Spleen (tissue), 11 donors: Measurements from ENCODE around the gene SLC28A3. TPM values are rescaled to one million over a fixed set of nuclear protein-coding genes. Genes with fewer than 3 reads are reported as not detected.

ENCODE experiments used
- DNase-seq: peaks from one replicate; pipeline ENCODE4 v3.0.0-alpha.2; 2020
- H3K27ac ChIP-seq, 8 donors: fragments of 200-600 bp; sonication (generic) in 7 of 8; 1 replicate in 4 of 8; 2 replicates in 4 of 8; pipeline versions ENCODE4 v1.5.0 to v1.8.0; 2016 to 2021; ENCODE audit warnings: inconsistent platforms in 4 of 8, mild to moderate bottlenecking in 4 of 8, moderate library complexity in 1 of 8
- H3K27me3 ChIP-seq, 7 donors: fragments of 200-600 bp; sonication (generic) in 6 of 7; replicated peaks in 1 of 7; 1 replicate in 4 of 7; 2 replicates in 3 of 7; pipeline versions ENCODE4 v1.5.0 to v1.8.0; 2016 to 2021; ENCODE audit warnings: inconsistent platforms in 3 of 7, mild to moderate bottlenecking in 1 of 7
- H3K36me3 ChIP-seq, 6 donors: fragments of 200-600 bp; sonication (generic) in 5 of 6; 1 replicate in 4 of 6; 2 replicates in 2 of 6; pipeline versions ENCODE4 v1.5.0 to v1.8.0; 2016 to 2021; ENCODE audit warnings: inconsistent platforms in 2 of 6
- H3K4me1 ChIP-seq, 6 donors: fragments of 200-600 bp; sonication (generic) in 5 of 6; 1 replicate in 3 of 6; 2 replicates in 3 of 6; pipeline versions ENCODE4 v1.5.0 to v1.8.0; 2016 to 2021; ENCODE audit warnings: inconsistent platforms in 3 of 6
- H3K4me3 ChIP-seq, 8 donors: fragments of 200-600 bp; sonication (generic) in 7 of 8; 1 replicate in 4 of 8; 2 replicates in 4 of 8; pipeline versions ENCODE4 v1.5.0 to v1.8.0; 2016 to 2021; ENCODE audit warnings: inconsistent platforms in 4 of 8, mild to moderate bottlenecking in 4 of 8, moderate library complexity in 2 of 8
- H3K9me3 ChIP-seq, 8 donors: fragments of 200-600 bp; sonication (generic) in 7 of 8; 1 replicate in 4 of 8; 2 replicates in 4 of 8; pipeline versions ENCODE4 v1.5.0 to v1.8.0; 2016 to 2021; ENCODE audit warnings: inconsistent platforms in 4 of 8
- POLR2A ChIP-seq, 3 donors: fragments of 450-650 bp; IDR thresholded peaks; one replicate each; pipeline ENCODE4 v1.5.1; 2017; ENCODE audit warnings: antibody characterized with exemption in 3 of 3, mild to moderate bottlenecking in 1 of 3
- POLR2AphosphoS5 ChIP-seq, 3 donors: sonication (generic); formaldehyde crosslinking; IDR thresholded peaks; one replicate each; pipeline ENCODE4 v1.5.1; 2017; ENCODE audit warnings: antibody characterized with exemption in 3 of 3
- WGBS, 5 donors: extraction: QIAGEN DNeasy Blood & Tissue Kit in 3 of 5; methylation state at CpG; one replicate each; pipeline versions ENCODE4 v1.1.5 to v1.1.7; 2013 to 2018; 5-methylcytosine and 5-hydroxymethylcytosine counted together
- intact Hi-C: fragments of 100-400 bp; cut with DNase I; formaldehyde crosslinking; loops from one replicate; pipeline ENCODE4 v1.15.0; 2023; ENCODE audit warnings: low total_unique reads
- polyA plus RNA-seq, 3 donors: library from polyadenylated mRNA; stranded (reverse); fragments of 200-250 nt; gene quantifications; one replicate each; pipeline ENCODE4 v1.2.1, GENCODE V29; 2013
- total RNA-seq, 7 donors: library from RNA; depleted of rRNA in 3 of 7; stranded (reverse); fragments of >200 nt in 3 of 7; fragmentation: NEBNext Ultra II Directional in 4 of 7; extraction: Animal tissue kit (Norgen Biotek cat#: 25700) in 4 of 7; gene quantifications; one replicate each; pipeline versions ENCODE4 v1.1.0 to v1.2.1, GENCODE V29; 2016 to 2021
- TF ChIP-seq, protein P1 (sequence below), 11 experiments: fragments of 200-600 bp in 7 of 11; fragments of 450-650 bp in 4 of 11; sonication (generic) in 4 of 11; IDR thresholded peaks in 8 of 11; conservative IDR thresholded peaks in 3 of 11; 1 replicate in 7 of 11; 2 replicates in 4 of 11; pipeline versions ENCODE4 v1.4.0 to v1.8.0; 2016 to 2021; ENCODE audit warnings: antibody characterized with exemption in 11 of 11, inconsistent platforms in 4 of 11, mild to moderate bottlenecking in 1 of 11
- donor health status: healthy with polysubstance abuse.
- donor health status: DM: no; HTN: no; CAD: no; lungs with moderate emphysema.
- donor health status: DM: no; HTN: no; CAD: no.
- donor health status: Bipolar disorder and iron deficiency.
- donor health status: healthy.
- donor health status: DM: no; HTN: no; CAD: no.
- donor health status: DM: yes; HTN: yes; CAD: no.

The SLC28A3 gene
- total and polyA plus RNA-seq, 10 donors: 0.06 to 1.2 (median 0.57) TPM; not detected in 1

DNA sequence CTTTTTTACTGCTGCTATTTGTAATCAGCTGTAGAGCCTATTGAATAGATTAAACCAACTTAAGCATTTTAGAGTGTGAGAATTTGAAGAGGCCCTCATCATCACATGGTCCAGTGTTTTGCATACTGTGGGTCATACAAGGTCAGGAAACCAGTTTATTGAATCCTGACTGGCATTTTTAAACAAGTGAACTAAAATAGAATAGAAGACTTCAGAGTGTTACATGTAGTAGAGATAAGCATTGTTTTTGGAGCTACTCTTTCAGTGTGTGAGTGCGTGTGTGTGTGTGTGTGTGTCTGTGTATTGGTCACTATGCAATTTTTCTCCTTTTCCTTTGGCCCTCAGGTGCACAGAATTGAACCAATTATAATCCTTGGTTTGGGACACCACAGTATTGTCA, 114.4 kb downstream of the SLC28A3 start:
- WGBS, 5 donors: 60 to 93% (median 79%) methylated on average over 1 of the region's 1 CpG
- Histone ChIP-seq H3K27ac (no peak overlapping the region), H3K27me3 (no peaks in the 10 kb centered on the region), H3K36me3 (no peaks in the 10 kb centered on the region), H3K4me1 (peaks cover 0 to 5% (median 0%) of the 10 kb centered on the region in 6 donors), H3K4me3 (no peak overlapping the region), H3K9me3 (peaks cover 0 to 14% (median 5%) of the 10 kb centered on the region in 8 donors)
- no peak for DNase-seq
- intact Hi-C loops: no loop called here
- TF ChIP-seq POLR2AphosphoS5 (IDR thresholded peaks at IDR 0.05) (no peak), POLR2A (IDR thresholded peaks at IDR 0.05) (no peak)
- TF ChIP-seq, protein P1, sequence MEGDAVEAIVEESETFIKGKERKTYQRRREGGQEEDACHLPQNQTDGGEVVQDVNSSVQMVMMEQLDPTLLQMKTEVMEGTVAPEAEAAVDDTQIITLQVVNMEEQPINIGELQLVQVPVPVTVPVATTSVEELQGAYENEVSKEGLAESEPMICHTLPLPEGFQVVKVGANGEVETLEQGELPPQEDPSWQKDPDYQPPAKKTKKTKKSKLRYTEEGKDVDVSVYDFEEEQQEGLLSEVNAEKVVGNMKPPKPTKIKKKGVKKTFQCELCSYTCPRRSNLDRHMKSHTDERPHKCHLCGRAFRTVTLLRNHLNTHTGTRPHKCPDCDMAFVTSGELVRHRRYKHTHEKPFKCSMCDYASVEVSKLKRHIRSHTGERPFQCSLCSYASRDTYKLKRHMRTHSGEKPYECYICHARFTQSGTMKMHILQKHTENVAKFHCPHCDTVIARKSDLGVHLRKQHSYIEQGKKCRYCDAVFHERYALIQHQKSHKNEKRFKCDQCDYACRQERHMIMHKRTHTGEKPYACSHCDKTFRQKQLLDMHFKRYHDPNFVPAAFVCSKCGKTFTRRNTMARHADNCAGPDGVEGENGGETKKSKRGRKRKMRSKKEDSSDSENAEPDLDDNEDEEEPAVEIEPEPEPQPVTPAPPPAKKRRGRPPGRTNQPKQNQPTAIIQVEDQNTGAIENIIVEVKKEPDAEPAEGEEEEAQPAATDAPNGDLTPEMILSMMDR (IDR thresholded peaks at IDR 0.05 in 8 of 11, conservative IDR thresholded peaks at IDR 0.05 in 3 of 11): no peak
